22Rv1 (cell line): ENCODE measurements around the gene BCL11B.

Experiments used
- H3K27ac ChIP-seq: fragments of 450-650 bp; 2 replicates; pipeline ENCODE4 v1.5.1; 2017
- CTCF ChIP-seq: fragments of 450-650 bp; IDR thresholded peaks from 2 replicates; pipeline ENCODE4 v1.5.1; 2017; ENCODE audit warnings: mild to moderate bottlenecking
- ZFX ChIP-seq: fragments of 450-650 bp; IDR thresholded peaks from 2 replicates; pipeline ENCODE4 v1.6.1; 2017; ENCODE audit warnings: antibody characterized with exemption, borderline replicate concordance

The BCL11B gene

GRCh38 chr14:99127651-99128167 lies 144.3 kb downstream of the BCL11B start:
- TF ChIP-seq ZFX: no peak
- TF ChIP-seq CTCF: no peak
- no peak overlapping the region for H3K27ac ChIP-seq

GRCh38 chr14:99125616-99126431 lies 146.2 kb downstream of the BCL11B start:
- TF ChIP-seq CTCF: no peak
- no peak overlapping the region for H3K27ac ChIP-seq

- H3K27ac ChIP-seq: no peak overlapping the region
- TF ChIP-seq CTCF: no peak
- TF ChIP-seq ZFX: no peak
These were observed 146.9 kb downstream of the BCL11B start for GRCh38 chr14:99125113-99125512.

GRCh38 chr14:99124482-99125105 lies 147.4 kb downstream of the BCL11B start:
- H3K27ac ChIP-seq: no peak overlapping the region
- TF ChIP-seq CTCF (no peak), ZFX (no peak)

GRCh38 chr14:99123208-99123870 lies 148.7 kb downstream of the BCL11B start:
- TF ChIP-seq ZFX (no peak), CTCF (no peak)
- no peak overlapping the region for H3K27ac ChIP-seq

GRCh38 chr14:99122521-99123125 lies 149.4 kb downstream of the BCL11B start:
- H3K27ac ChIP-seq: no peak overlapping the region
- TF ChIP-seq CTCF: no peak
- no peak for TF ChIP-seq ZFX
